GM18511 (cell line): ENCODE measurements around the gene STARD4.

ENCODE experiments used
- ATAC-seq: cut with Tn5 transposase; IDR thresholded peaks from one replicate; pipeline ENCODE4 v1.9.1; 2021; ENCODE audit warnings: mild to moderate bottlenecking, moderate library complexity; ENCODE audit not compliant: unreplicated experiment

Gene STARD4

DNA sequence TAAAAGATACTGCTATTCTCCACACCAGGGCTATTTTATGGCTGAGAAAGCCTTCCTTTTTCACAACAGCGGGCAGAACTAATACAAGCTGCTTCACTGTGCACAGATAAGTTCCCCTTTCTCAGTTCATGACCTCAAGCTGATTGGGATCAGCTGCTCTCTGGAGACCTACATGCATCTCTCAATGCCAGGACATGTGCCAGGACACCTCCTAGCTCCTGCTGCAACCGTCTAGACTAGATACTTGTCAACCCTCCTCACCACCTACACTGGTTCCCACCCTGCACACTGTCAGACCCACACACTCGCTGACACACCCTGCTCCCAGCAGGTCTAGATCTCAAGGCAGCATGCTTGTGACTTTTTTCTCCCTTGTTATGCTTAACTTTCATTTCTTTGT, 39.8 kb downstream of the STARD4 start:
- peak; percentile 88 for ATAC-seq

GRCh38 chr5:111472096-111472495, 40.2 kb downstream of the STARD4 start:
- ATAC-seq, result peak; percentile 16

- no peak for ATAC-seq
Observed at GRCh38 chr5:111469903-111470302, 42.4 kb downstream of the STARD4 start.

GRCh38 chr5:111469293-111469896, 42.9 kb downstream of the STARD4 start:
- no peak for ATAC-seq

GRCh38 chr5:111463311-111463710, 49.0 kb downstream of the STARD4 start:
- ATAC-seq, result no peak

GRCh38 chr5:111461934-111462333, 50.4 kb downstream of the STARD4 start:
- ATAC-seq, result no peak

DNA sequence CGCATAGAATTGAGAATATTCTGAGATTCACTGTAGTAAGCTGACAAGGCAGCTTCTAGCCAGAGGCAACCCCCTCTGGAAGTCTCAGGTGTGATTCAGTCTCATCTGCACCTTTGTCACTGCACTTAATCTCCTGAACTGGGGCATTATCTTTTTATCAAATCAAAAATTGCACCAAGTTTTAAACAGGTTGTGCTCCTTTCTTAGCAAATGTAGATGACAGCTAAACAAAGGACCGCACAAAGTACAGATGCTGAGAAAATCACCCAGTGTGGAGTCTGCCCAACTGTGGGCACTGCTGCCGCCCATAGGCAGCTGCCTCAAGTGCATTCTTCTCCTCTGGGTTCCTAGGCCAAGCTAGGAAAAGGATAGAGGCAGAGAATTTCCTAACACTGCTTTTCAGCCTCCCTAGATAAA, 51.1 kb downstream of the STARD4 start:
- ATAC-seq, result peak; percentile 53

DNA sequence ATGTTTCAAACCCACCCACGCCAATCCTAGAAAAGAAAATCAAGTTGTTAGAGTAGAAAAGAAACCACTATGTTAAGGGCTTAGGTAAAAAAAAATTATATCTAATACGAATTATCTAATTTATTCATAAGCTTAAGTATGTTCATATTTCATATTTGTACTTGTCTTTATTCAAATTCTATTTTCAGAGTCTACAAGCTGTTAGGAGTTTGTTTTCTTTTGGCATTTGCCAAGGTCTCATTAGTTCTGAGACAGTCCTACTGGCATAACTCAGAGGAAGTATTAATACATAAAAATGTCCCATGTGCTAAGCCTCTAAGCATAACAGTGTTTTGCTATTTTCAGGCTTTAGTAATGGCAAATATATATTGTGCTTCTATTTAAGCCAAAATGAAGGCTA, 57.6 kb downstream of the STARD4 start:
- ATAC-seq, result no peak

DNA sequence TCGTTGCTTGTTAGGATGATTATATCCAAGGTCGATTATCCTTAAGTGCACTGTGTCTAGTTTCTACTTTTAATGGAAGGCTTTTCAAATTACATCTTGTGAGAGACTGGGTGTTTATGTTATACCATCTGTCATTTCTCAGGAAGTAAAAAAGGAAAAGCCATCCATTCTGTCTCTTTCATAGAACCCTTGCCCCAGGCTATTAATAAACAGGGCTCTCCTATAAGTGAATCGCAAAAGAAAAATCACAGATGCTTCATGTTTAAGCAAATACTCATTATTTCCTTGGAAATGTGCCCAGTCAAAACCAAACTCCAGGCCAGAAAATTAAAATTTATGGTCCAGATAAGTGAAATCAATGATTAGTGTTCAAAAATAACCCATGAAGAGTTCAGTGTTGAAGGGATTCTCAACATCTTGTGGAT, 58.1 kb downstream of the STARD4 start:
- ATAC-seq, result no peak

DNA sequence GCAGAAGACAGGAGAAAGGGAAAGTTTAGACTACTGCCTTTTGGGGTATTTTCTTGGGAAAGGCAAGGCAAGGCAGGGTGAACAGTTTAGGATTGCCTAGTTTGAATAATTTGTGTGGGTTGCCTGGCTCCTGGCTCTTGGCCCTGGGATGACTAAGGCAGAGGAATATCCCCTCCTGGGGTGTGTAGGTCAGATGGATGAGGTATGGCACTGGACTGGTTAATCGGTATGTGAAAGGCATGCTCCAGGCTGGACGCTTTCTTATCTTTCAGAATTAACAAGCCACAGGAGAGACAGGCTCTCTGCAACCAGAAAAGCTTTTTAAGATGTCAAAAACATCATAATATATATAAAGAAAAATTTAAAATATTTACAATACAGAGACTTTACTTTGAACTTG, 58.6 kb downstream of the STARD4 start:
- no peak for ATAC-seq

GRCh38 chr5:111453295-111453694, 59.0 kb downstream of the STARD4 start:
- ATAC-seq, result no peak

DNA sequence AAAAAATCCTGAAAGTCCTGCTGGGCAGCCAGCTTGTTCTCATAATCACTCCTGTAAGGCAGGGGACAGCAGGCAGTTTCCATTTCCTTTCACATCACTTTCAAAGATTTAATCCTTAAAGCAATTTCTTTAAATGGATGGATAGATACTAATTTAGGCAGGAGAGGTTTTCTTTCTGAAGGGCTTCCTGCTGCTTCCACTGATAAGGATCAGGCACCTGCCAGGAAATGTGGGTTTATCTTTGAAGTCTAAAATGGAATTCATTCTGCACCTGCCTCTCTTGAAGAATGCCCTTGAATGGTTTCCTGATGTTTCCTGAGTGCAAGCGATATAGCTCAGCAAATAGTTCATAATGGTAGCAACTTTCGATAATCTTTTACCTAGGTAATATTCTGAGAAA, 64.5 kb downstream of the STARD4 start:
- no peak for ATAC-seq

- no peak for ATAC-seq
Observed at GRCh38 chr5:111447099-111447498, 65.2 kb downstream of the STARD4 start.
